Measurements from ENCODE around the gene GNAZ.

Gene GNAZ

DNA sequence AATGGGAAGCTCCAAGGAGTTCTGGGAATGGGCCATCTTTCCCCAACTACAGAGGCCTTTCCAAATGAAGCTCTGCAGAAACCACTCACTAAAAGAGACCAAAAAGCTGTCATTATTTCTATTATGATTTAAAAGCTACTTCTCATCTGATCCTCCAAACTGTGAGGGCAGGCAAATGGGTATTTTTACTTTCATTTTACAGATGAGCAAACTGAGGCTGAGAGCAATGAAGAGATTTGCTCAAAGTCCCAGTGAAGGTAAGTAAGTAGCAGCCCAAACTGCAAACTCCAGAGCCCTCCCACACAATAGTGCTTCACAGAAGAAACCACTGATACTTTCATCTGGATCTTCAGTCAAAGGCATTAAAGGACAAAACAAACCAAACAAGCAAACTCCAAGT, 70.1 kb downstream of the GNAZ start:
- peak; percentile 32 for DNase-seq (ENCODE audit: low read depth)
- no peak overlapping the region for H3K4me3 ChIP-seq (ENCODE audit: low read depth, low read length)
- TF ChIP-seq CTCF (IDR thresholded peaks at IDR 0.05; ENCODE audit: insufficient read depth, low read depth, low read length, missing control alignments): no peak

GRCh38 chr22:23142546-23143105, 72.3 kb downstream of the GNAZ start:
- TF ChIP-seq CTCF (IDR thresholded peaks at IDR 0.05; ENCODE audit: insufficient read depth, low read depth, low read length, missing control alignments): no peak
- no peak for DNase-seq (ENCODE audit: low read depth)
- no peak overlapping the region for H3K4me3 ChIP-seq (ENCODE audit: low read depth, low read length)

GRCh38 chr22:23143119-23143518, 72.8 kb downstream of the GNAZ start:
- no peak overlapping the region for H3K4me3 ChIP-seq (ENCODE audit: low read depth, low read length)
- no peak for TF ChIP-seq CTCF (IDR thresholded peaks at IDR 0.05; ENCODE audit: insufficient read depth, low read depth, low read length, missing control alignments)

DNA sequence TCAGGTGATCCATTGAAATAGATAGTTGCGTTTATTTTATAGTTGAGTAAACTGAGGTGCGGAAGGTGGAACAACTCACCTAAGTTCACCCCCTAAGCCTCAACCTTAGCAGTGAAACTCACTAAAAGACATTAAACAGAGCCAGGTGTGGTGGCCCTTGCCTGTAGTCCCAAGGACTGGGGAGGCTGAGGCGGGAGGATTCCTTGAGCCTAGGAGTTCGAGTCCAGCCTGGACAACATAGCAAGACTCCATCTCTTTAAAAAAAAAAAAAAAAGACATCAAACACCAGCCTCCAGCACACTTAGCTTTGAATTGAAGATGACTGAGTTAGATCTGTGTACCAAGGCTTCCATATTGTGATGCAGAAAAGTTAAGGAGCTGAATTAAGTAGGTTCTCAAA, 74.1 kb downstream of the GNAZ start:
- TF ChIP-seq CTCF (IDR thresholded peaks at IDR 0.05; ENCODE audit: insufficient read depth, low read depth, low read length, missing control alignments): no peak
- no peak overlapping the region for H3K4me3 ChIP-seq (ENCODE audit: low read depth, low read length)
- no peak for DNase-seq (ENCODE audit: low read depth)

More at GRCh38 chr22:23143119-23143518, 72.8 kb downstream of the GNAZ start:
- no peak for DNase-seq (ENCODE audit: low read depth)

GRCh38 chr22:23144932-23145877, 74.9 kb downstream of the GNAZ start, which contains the start of gene RAB36:
RAB36 (plus strand) TSS chr22:23145477; CDS start chr22:23146617, 1,140 bp downstream.
- DNase-seq (ENCODE audit: low read depth): peak; percentile 95
- TF ChIP-seq CTCF (IDR thresholded peaks at IDR 0.05; ENCODE audit: insufficient read depth, low read depth, low read length, missing control alignments): no peak
- H3K4me3 ChIP-seq (ENCODE audit: low read depth, low read length): no peak within 1 kb of the TSS

- TF ChIP-seq CTCF (IDR thresholded peaks at IDR 0.05; ENCODE audit: insufficient read depth, low read depth, low read length, missing control alignments): no peak
- DNase-seq (ENCODE audit: low read depth): no peak
- no peak overlapping the region for H3K4me3 ChIP-seq (ENCODE audit: low read depth, low read length)
Measured at GRCh38 chr22:23145878-23146470, 75.7 kb downstream of the GNAZ start.

Data from GM12865 (cell line).